AG04449 (cell line): ENCODE measurements around the gene BEND6.
"Not testable (repeated sequence)": the region's sequence is repeated elsewhere in the genome, so short reads cannot be mapped to it uniquely, and the experiment has no call there.

Source experiments
- CTCF ChIA-PET: fragments of 350-600 bp; formaldehyde crosslinking; extraction: SDS; loops from one replicate; lab custom pipeline; 2021; ENCODE audit warnings: antibody characterized with exemption; lab: Yijun Ruan, JAX
- POLR2A ChIA-PET: fragments of 400-600, 350-600 bp; formaldehyde crosslinking; extraction: SDS; loops from one replicate; lab custom pipeline; 2020; ENCODE audit warnings: antibody characterized with exemption, inconsistent platforms; lab: Yijun Ruan, JAX
- DNase-seq: peaks from one replicate; pipeline ENCODE4 v3.0.0-alpha.2; 2010; ENCODE audit warnings: low read depth, low spot score
- H3K4me3 ChIP-seq: 2 replicates; pipeline ENCODE4 v1.5.1; 2011; ENCODE audit warnings: low read depth, mild to moderate bottlenecking, control low read depth, low read length
- TF ChIP-seq, protein P1 (sequence below): IDR thresholded peaks from one replicate; pipeline ENCODE4 v1.5.1; 2011; ENCODE audit warnings: mild to moderate bottlenecking, moderate library complexity, low read length, control low read depth, inconsistent platforms; ENCODE audit not compliant: insufficient read depth; ENCODE audit errors: missing control alignments

The BEND6 gene

DNA sequence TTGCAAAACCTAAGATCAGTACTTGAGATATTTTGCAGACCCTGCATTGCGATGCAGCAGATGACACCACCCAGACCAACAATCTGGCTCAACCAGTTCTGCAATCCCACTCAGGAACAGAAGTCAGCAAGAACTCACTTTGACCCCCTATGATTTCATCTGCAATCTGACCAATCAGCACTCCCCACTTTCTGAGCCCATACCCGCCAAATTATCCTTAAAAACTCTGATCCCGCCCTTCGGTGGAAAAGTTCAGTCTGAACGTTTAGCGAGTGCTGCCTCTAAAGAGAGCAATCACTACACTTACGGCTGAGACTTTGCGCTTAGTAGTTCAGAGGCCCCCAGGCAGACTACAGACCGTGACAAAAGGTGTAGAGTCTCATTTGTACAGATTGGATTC is 74.3 kb downstream of the BEND6 start:
- POLR2A ChIA-PET = no interaction called here
- DNase-seq = no peak
- CTCF ChIA-PET = interaction anchor here (4.5 kb wide), 1 partner anchor 8 kb away, joined by 43 read pairs; no protein-coding TSS in a partner anchor
- TF ChIP-seq, protein P1, sequence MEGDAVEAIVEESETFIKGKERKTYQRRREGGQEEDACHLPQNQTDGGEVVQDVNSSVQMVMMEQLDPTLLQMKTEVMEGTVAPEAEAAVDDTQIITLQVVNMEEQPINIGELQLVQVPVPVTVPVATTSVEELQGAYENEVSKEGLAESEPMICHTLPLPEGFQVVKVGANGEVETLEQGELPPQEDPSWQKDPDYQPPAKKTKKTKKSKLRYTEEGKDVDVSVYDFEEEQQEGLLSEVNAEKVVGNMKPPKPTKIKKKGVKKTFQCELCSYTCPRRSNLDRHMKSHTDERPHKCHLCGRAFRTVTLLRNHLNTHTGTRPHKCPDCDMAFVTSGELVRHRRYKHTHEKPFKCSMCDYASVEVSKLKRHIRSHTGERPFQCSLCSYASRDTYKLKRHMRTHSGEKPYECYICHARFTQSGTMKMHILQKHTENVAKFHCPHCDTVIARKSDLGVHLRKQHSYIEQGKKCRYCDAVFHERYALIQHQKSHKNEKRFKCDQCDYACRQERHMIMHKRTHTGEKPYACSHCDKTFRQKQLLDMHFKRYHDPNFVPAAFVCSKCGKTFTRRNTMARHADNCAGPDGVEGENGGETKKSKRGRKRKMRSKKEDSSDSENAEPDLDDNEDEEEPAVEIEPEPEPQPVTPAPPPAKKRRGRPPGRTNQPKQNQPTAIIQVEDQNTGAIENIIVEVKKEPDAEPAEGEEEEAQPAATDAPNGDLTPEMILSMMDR = no peak
- H3K4me3 ChIP-seq = no peak overlapping the region

DNA sequence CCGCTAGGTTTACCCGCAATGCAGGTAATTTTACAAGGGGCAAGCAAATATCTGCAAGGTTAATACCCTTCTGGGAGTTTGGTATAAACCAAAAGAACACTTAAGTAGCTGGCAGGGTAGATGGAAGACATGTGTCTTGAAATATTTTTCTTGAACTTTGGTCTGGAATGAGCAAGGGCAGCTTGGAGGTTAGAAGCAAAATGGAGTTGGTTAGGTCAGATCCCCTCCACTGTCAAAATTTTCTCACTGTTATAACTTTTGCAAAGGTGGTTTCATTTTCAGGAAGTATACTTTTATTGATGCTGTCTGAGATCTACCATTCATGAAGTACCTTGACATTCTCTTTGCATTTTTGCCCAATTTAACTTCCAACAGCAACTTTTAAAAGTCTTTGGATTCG is 78.3 kb downstream of the BEND6 start:
- H3K4me3 ChIP-seq = no peak overlapping the region
- TF ChIP-seq, protein P1 = no peak
- ChIA-PET CTCF (no interaction called here), POLR2A (no interaction called here)
- no peak for DNase-seq

DNA sequence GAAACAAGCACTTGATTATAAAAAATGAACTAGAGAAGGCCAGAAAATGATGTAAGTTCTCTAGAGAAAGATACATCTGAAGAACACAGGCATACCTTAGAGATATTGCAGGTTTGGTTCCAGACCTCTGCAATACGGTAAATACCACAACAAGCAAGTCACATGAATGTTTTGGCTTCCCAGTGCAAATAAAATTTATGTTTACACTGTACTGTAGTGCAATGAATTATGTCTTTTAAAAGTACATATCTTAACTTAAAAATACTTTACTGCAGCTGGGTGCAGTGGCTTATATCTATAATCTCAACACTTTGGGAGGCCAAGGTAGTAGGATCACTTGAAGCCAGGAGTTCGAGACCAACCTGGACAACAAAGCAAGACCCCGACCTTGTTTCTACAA is 80.6 kb downstream of the BEND6 start:
- DNase-seq = no peak
- CTCF ChIA-PET = interaction anchor here (1.3 to 2.0 kb wide), 2 partner anchors 15 to 281 kb away, joined by 5 to 11 read pairs; no protein-coding TSS in a partner anchor
- TF ChIP-seq, protein P1 = no peak
- H3K4me3 ChIP-seq = no peak overlapping the region
- POLR2A ChIA-PET = no interaction called here

DNA sequence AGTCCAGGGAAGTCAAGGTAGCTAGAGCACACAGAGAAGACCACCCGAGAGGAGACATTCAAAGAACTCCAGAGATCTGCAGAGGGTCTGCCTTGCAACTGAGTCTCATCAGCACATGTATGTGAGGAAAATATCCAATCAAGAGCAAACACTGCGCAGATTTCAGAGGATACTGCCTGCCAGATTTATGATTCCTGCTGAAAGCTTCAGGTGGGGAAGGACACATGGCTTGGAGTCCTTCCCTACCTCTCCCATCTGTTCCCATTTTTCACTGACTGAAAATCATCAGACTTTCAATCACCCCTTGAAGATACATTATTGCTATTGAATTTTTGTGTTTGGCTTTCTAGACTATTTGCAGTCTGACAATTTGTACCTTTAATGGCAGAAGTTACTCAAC is 84.0 kb downstream of the BEND6 start:
- H3K4me3 ChIP-seq = no peak overlapping the region
- no peak for DNase-seq
- ChIA-PET CTCF (interaction anchor here (0.8 to 1.9 kb wide), 4 partner anchors 15 to 136 kb away, joined by 3 to 9 read pairs (median 4); no protein-coding TSS in a partner anchor), POLR2A (no interaction called here)
- TF ChIP-seq, protein P1 = no peak

DNA sequence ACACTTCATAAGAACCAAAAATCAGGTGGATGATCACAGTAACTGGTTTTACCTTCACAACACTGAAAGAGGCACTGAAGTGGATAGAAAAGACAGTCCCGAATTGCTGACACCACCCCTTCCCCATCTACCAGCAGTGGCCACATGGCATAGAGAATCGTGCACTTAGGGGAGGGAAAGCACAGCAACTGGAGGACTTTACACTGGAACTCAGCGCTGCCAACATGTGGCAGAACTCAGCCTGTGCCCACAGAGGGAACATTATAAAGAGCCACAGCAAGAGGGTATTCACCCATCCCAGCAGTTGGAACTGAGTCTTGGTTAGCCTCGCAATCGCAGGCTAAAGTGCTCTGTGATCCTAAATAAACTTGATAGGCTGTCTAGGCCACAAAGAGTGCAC is 85.1 kb downstream of the BEND6 start:
- TF ChIP-seq, protein P1 = no peak
- no peak overlapping the region for H3K4me3 ChIP-seq
- CTCF ChIA-PET = interaction anchor here (1.7 kb wide), 1 partner anchor 19 kb away, joined by 5 read pairs; no protein-coding TSS in a partner anchor
- DNase-seq = no peak
- POLR2A ChIA-PET = no interaction called here

DNA sequence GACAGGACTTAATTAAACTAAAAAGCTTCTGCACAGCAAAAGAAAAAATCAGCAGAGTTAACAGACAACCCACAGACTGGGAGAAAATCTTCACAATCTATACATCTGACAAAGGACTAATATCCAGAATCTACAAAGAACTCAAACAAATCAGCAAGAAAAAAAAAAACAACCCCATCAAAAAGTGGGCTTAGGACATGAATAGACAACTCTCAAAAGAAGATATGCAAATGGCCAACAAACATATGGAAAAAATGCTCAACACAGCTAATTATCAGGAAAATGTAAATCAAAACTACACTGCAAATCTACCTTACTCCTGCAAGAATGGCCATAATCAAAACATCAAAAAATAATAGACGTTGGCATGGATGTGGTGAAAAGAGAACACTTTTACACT is 89.2 kb downstream of the BEND6 start:
- DNase-seq, H3K4me3 ChIP-seq, POLR2A ChIA-PET, CTCF ChIA-PET: not testable (repeated sequence)

DNA sequence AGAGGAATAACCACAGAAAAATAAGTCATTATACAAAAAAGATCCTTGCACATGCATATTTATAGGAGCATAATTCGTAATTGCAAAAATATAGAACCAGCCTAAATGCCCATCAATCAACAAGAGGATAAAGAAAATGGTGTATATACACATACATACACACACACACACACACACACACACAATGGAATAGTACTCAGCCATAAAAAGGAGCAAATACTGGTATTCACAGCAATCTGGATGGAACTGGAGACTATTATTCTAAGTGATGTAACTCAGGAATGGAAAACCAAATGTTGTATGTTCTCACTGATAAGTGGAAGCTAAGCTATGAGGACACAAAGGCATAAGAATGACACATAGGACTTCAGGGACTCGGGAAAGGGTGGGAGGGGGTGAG is 89.7 kb downstream of the BEND6 start:
- ChIA-PET POLR2A (interaction anchor here (0.6 kb wide), 1 partner anchor 913 kb away, joined by 4 read pairs; no protein-coding TSS in a partner anchor), CTCF (interaction anchor here (2.4 kb wide), 1 partner anchor 23 kb away, joined by 9 read pairs; no protein-coding TSS in a partner anchor)
- no peak for DNase-seq
- no peak overlapping the region for H3K4me3 ChIP-seq
- TF ChIP-seq, protein P1 = no peak

DNA sequence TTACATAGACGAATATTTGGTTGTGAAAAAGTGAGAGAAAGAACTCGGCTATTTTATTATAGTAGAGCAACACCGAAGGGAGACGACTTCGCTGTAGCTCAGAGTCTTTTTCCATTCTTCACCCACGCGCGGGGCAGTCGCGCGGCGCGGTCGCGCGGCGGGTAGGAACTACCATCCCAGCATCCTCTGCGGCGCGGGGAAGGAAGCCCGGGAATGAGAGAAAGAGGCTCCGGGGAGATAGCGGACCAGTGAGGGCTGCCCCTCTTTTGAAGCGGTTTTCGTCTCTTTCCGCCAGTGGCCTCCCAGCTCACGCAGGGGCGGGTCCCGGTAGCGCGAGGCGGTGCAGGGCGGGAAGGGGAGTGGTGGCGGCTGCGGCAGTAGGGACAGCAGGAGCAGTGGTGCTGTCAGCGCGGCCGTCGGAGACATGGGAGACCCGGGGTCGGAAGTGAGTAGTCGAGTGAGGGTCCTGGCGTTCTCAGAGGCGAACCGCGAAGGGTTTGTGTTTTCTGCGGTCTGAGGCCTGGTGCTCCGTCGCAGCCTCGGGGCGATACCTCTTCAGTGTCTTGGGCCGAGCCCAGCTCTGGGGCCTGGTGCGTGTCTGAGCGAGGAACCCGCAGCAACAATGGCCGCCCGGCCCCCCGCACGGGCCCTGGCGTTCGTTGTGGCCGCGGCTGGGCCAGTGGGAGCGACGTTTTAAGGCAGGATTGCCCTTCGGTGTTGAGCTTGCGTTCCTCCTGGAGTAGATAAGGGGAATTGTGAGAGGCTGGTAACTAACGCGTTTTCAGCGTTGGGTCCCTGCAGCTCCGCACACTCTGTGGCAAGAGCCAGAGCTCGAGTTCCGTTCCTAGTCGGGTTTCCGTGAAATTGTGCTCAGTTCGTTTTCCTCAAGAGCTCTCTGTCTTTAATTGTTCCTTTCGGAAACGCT is 91.7 kb downstream of the BEND6 start, which contains the start of gene KIAA1586:
KIAA1586 (plus strand) TSS at position 362 of the 925 bp plus-strand sequence; CDS start at position 425, 63 bp downstream.
- CTCF ChIA-PET = interaction anchor here (1.4 to 2.4 kb wide), 3 partner anchors 26 to 270 kb away, joined by 3 to 11 read pairs (median 9); no protein-coding TSS in a partner anchor
- peak; percentile 31 for DNase-seq
- POLR2A ChIA-PET = interaction anchor here (0.8 kb wide), 1 partner anchor 267 kb away, joined by 3 read pairs; no protein-coding TSS in a partner anchor
- peak within 1 kb of the TSS; percentile 64 for H3K4me3 ChIP-seq

DNA sequence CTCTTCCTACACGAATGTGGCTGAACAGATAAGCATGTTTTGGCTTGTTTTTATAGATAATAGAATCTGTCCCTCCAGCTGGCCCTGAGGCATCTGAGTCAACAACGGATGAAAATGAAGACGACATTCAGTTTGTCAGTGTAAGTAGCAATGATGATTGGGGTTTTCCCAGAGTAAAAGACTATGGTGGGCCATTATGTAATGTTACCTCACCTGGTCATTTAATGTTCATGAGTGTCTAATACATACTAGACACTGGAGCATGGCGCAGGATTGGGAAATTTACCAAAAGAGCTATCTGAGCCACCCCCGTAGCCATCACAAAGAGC is 92.3 kb downstream of the BEND6 start:
- CTCF ChIA-PET, POLR2A ChIA-PET: not testable (repeated sequence)

More for the DNA sequence above, 92.3 kb downstream of the BEND6 start:
- not testable (repeated sequence) for DNase-seq, H3K4me3 ChIP-seq
